Esophagus muscularis mucosa (tissue), 4 donors: ENCODE data around the gene TRPV2. TPM values are rescaled to one million over a fixed set of nuclear protein-coding genes. Genes with fewer than 3 reads are reported as not detected.
A peak's percentile ranks its signal among the peaks of the same experiment; 100 is the strongest.
"Not testable (repeated sequence)": the region's sequence is repeated elsewhere in the genome, so short reads cannot be mapped to it uniquely, and the experiment has no call there.

ENCODE experiments used
- DNase-seq: peaks from one replicate; pipeline ENCODE4 v3.0.0-alpha.2; 2017; ENCODE audit errors: extremely low spot score
- H3K27ac ChIP-seq, 4 donors: fragments of 200-600 bp; sonication (generic); replicated peaks in 1 of 4; 1 replicate in 3 of 4; 2 replicates in 1 of 4; pipeline ENCODE4 v1.5.1; 2016 to 2019; ENCODE audit warnings: mild to moderate bottlenecking in 1 of 4
- H3K27me3 ChIP-seq, 4 donors: fragments of 200-600 bp; sonication (generic); one replicate each; pipeline versions ENCODE4 v1.5.1 to v1.6.0; 2016 to 2019
- H3K36me3 ChIP-seq, 4 donors: fragments of 200-600 bp; sonication (generic); one replicate each; pipeline ENCODE4 v1.5.1; 2016 to 2019
- H3K4me1 ChIP-seq, 4 donors: fragments of 200-600 bp; sonication (generic); one replicate each; pipeline ENCODE4 v1.5.1; 2016 to 2019
- H3K4me3 ChIP-seq, 4 donors: fragments of 200-600 bp; sonication (generic); 1 replicate in 2 of 4; 2 replicates in 2 of 4; pipeline ENCODE4 v1.5.1; 2016 to 2019; ENCODE audit warnings: mild to moderate bottlenecking in 4 of 4, moderate library complexity in 1 of 4
- H3K9me3 ChIP-seq, 4 donors: fragments of 200-600 bp; sonication (generic); 1 replicate in 3 of 4; 2 replicates in 1 of 4; pipeline ENCODE4 v1.5.1; 2016 to 2019
- EP300 ChIP-seq: sonication (generic); formaldehyde crosslinking; IDR thresholded peaks from one replicate; pipeline ENCODE4 v1.6.1; 2017; ENCODE audit warnings: antibody characterized with exemption
- POLR2A ChIP-seq: fragments of 450-650 bp; IDR thresholded peaks from one replicate; pipeline ENCODE4 v1.6.1; 2017; ENCODE audit warnings: antibody characterized with exemption, moderate library complexity, mild to moderate bottlenecking, low read depth
- POLR2AphosphoS5 ChIP-seq, 2 donors: sonication (generic); formaldehyde crosslinking; IDR thresholded peaks; one replicate each; pipeline ENCODE4 v1.6.1; 2017; ENCODE audit warnings: antibody characterized with exemption in 2 of 2
- WGBS: methylation state at CpG from one replicate; pipeline ENCODE4 v1.1.5; 2018; 5-methylcytosine and 5-hydroxymethylcytosine counted together
- intact Hi-C: fragments of 100-400 bp; cut with DNase I; formaldehyde crosslinking; loops from one replicate; pipeline ENCODE4 v1.15.1; 2023
- total RNA-seq, 4 donors: library from RNA; depleted of rRNA; stranded (reverse); fragments of >200 nt; gene quantifications; one replicate each; pipeline versions ENCODE4 v1.1.0 to v1.2.1, GENCODE V29; 2016
- TF ChIP-seq, protein P1 (sequence below), 3 experiments: fragments of 200-600 bp in 2 of 3; fragments of 450-650 bp in 1 of 3; sonication (generic) in 2 of 3; IDR thresholded peaks; one replicate each; pipeline ENCODE4 v1.5.1; 2017 to 2019; ENCODE audit warnings: antibody characterized with exemption in 3 of 3, mild to moderate bottlenecking in 2 of 3, moderate library complexity in 1 of 3

The TRPV2 gene
- total RNA-seq, 4 donors from 2014 or later: 11.3 to 19.1 (median 17.7) TPM

DNA sequence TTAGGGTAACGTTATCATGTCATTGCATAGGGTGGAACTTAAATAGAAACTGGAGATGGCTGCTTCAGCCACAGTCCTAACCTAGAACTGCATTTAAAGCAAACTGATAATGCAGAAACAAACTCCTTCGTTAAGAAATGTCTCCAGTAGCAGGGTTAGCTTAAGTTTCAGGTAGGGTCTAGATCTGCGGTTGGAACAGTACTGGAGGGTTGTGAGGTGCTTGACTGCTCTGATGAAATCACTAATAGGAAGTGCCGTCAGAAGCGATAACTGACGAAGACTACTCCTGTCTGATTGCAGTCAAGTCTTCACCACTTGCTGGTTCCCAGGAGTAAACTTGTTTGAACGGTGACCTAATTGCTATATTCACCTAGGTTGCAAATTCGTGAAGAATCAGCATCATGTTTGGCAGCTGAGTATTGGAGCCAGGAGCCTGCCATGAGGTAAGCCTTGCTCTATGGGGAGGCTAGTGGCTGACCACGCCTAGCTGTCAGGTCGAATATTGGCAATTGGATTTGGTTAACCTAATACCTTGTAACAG, 24.5 kb downstream of the TRPV2 start:
- no peak for TF ChIP-seq EP300
- no peak for TF ChIP-seq POLR2AphosphoS5 (IDR thresholded peaks at IDR 0.05)
- TF ChIP-seq, protein P1, sequence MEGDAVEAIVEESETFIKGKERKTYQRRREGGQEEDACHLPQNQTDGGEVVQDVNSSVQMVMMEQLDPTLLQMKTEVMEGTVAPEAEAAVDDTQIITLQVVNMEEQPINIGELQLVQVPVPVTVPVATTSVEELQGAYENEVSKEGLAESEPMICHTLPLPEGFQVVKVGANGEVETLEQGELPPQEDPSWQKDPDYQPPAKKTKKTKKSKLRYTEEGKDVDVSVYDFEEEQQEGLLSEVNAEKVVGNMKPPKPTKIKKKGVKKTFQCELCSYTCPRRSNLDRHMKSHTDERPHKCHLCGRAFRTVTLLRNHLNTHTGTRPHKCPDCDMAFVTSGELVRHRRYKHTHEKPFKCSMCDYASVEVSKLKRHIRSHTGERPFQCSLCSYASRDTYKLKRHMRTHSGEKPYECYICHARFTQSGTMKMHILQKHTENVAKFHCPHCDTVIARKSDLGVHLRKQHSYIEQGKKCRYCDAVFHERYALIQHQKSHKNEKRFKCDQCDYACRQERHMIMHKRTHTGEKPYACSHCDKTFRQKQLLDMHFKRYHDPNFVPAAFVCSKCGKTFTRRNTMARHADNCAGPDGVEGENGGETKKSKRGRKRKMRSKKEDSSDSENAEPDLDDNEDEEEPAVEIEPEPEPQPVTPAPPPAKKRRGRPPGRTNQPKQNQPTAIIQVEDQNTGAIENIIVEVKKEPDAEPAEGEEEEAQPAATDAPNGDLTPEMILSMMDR (IDR thresholded peaks at IDR 0.05): no peak
- TF ChIP-seq POLR2A: no peak
- Histone ChIP-seq H3K27ac (peak overlapping the region; percentile 78 to 88 (median 83)), H3K36me3 (peaks cover 30 to 44% (median 42%) of the 10 kb centered on the region in 4 donors), H3K9me3 (no peaks in the 10 kb centered on the region), H3K4me1 (peaks cover 31 to 60% (median 58%) of the 10 kb centered on the region in 4 donors), H3K27me3 (no peaks in the 10 kb centered on the region), H3K4me3 (peak overlapping the region; percentile 71 to 85 (median 76))
- 16% methylated on average over 10 of the region's 10 CpGs for WGBS
- intact Hi-C loops: loop anchor here (5.0 kb wide), 1 partner anchor 53 kb away; no protein-coding TSS in a partner anchor
- no peak for DNase-seq

DNA sequence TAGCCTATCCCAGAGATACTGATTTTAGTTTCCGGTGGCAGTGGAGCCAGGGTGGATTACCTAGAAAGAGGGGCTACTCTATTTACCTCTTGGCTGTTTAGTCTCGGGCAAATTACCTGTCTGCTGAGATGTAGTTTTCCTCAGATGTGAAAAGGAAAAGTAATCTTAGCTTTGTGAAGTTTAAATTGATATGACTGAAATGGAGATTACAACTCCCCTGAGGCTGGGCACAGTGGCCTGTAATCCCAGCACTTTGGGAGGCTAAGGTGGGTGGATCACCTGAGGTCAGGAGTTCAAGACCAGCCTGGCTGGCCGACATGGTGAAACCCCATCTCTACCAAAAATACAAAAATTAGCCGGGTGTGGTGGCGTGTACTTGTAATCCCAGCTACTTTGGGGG, 25.0 kb downstream of the TRPV2 start:
- WGBS: 75% methylated on average over 5 of the region's 5 CpGs

DNA sequence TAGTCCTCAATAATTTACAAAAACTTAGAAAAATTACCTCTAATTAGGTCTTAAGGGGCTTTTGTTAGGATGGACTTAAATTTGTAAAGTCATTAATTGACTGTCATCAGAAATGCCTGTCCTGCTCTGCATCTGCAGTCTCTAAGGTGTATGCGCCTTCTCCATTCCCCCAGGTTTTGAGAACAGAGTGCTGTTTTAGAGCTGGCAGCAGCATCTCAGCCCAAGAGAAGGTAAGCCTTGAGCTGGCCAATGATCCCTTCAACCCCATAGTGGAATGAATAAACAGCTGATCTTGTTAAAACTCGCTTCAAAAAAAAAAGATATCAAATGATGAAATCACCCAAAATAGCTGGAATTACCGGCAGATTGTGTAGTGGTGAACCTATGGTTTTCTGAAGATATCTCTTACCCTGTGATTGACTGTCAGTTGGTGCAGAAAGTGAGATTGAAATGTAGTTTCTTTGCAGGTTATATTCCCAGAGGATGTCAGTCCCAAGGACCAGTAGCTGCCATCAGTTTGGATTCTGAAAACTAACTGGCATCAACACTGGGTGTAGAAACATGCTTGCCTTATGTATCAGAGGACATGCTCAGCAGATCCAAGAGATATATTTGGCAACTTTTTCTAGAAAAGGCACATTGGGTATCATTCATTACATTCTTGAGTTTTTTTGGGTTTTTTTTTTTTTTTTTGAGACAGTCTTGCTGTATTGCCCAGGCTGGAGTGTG, 25.7 kb downstream of the TRPV2 start:
- Histone ChIP-seq H3K4me3 (no peak overlapping the region), H3K27ac (peak overlapping the region in 1 of 4 donors; percentile 30), H3K36me3 (peaks cover 30 to 53% (median 49%) of the 10 kb centered on the region in 4 donors), H3K4me1 (peaks cover 37 to 70% (median 68%) of the 10 kb centered on the region in 4 donors), H3K9me3 (no peaks in the 10 kb centered on the region), H3K27me3 (no peaks in the 10 kb centered on the region)
- TF ChIP-seq POLR2AphosphoS5 (IDR thresholded peaks at IDR 0.05) (no peak), EP300 (no peak), POLR2A (no peak)
- TF ChIP-seq, protein P1 (IDR thresholded peaks at IDR 0.05): no peak
- intact Hi-C loops: no loop called here
- WGBS: 64% methylated on average over 3 of the region's 3 CpGs
- DNase-seq: no peak

More for the DNA sequence above, 25.0 kb downstream of the TRPV2 start:
- Histone ChIP-seq H3K27ac (peak overlapping the region in 1 of 4 donors; percentile 88), H3K4me1 (peaks cover 34 to 64% (median 63%) of the 10 kb centered on the region in 4 donors), H3K36me3 (peaks cover 30 to 46% (median 43%) of the 10 kb centered on the region in 4 donors), H3K4me3 (peak overlapping the region; percentile 71 to 85 (median 76))
- H3K27me3 ChIP-seq, DNase-seq, intact Hi-C loops, H3K9me3 ChIP-seq: not testable (repeated sequence)

DNA sequence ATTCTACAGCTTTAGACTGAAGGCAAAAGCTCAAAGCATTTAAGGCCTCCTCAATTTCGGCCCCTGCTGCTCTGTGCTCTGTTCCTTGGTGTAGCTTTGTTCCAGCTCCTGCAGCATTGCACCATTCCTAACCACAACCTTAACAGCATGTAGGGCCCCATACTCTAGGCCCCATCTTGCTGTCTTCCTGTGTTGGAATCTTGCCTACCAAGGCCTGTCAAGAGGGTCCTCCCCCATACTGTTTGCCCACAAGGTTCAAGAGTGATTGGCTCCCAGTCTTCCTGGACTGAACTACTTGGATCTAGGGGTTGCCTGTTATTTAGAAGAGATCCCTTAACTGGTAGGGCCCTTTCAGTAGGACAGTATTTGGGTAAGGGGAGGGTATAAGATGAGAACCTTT, 26.8 kb downstream of the TRPV2 start:
- no peak overlapping the region for H3K27ac ChIP-seq
- peaks cover 30 to 62% (median 57%) of the 10 kb centered on the region in 4 donors for H3K36me3 ChIP-seq
- H3K4me1 ChIP-seq: peaks cover 37 to 74% (median 68%) of the 10 kb centered on the region in 4 donors
- H3K9me3 ChIP-seq: no peaks in the 10 kb centered on the region
- TF ChIP-seq EP300: no peak
- TF ChIP-seq POLR2A: no peak
- TF ChIP-seq, protein P1 (IDR thresholded peaks at IDR 0.05): no peak
- no peak for TF ChIP-seq POLR2AphosphoS5 (IDR thresholded peaks at IDR 0.05)
- H3K4me3 ChIP-seq: no peak overlapping the region
- H3K27me3 ChIP-seq: no peaks in the 10 kb centered on the region
- intact Hi-C loops: no loop called here
- WGBS: 78% methylated on average over 1 of the region's 1 CpG
- no peak for DNase-seq
